Kidney (tissue), 14 donors: ENCODE data around the gene LPIN2. TPM values are rescaled to one million over a fixed set of nuclear protein-coding genes. Genes with fewer than 3 reads are reported as not detected.
"Not testable (repeated sequence)": the region's sequence is repeated elsewhere in the genome, so short reads cannot be mapped to it uniquely, and the experiment has no call there.

Experiments
- DNase-seq, 5 donors: peaks; one replicate each; pipeline ENCODE4 v3.0.0-alpha.2; 2013 to 2020
- FAIRE-seq: peaks from 2 replicates; lab custom pipeline; 2012; peaks lifted over from hg19 to GRCh38; lab: Jason Lieb, UNC
- H3K27ac ChIP-seq, 2 donors: one replicate each; pipeline ENCODE4 v1.7.0; 2013; ENCODE audit warnings: low read depth in 2 of 2, low read length in 2 of 2, inconsistent platforms in 1 of 2
- H3K27me3 ChIP-seq: one replicate; pipeline ENCODE4 v1.7.1; 2013; ENCODE audit warnings: low read length, inconsistent platforms; ENCODE audit not compliant: control insufficient read depth, insufficient read depth
- H3K36me3 ChIP-seq, 3 donors: one replicate each; pipeline versions ENCODE4 v1.7.0 to v1.7.1; 2013; ENCODE audit warnings: low read length in 3 of 3, control low read depth in 1 of 3, inconsistent platforms in 1 of 3; ENCODE audit not compliant: insufficient read depth in 3 of 3, control insufficient read depth in 2 of 3
- H3K4me1 ChIP-seq, 3 donors: one replicate each; pipeline versions ENCODE4 v1.7.0 to v1.7.1; 2013; ENCODE audit warnings: low read length in 3 of 3, inconsistent platforms in 1 of 3, low read depth in 1 of 3; ENCODE audit not compliant: control insufficient read depth in 2 of 3, insufficient read depth in 2 of 3
- H3K4me3 ChIP-seq, 3 donors: one replicate each; pipeline versions ENCODE4 v1.7.0 to v1.8.1; 2013; ENCODE audit warnings: low read length in 3 of 3, control low read depth in 1 of 3, inconsistent platforms in 1 of 3
- H3K9ac ChIP-seq, 3 donors: one replicate each; pipeline versions ENCODE4 v1.7.0 to v1.7.1; 2013; ENCODE audit warnings: low read length in 3 of 3, control low read depth in 1 of 3, inconsistent platforms in 1 of 3
- H3K9me3 ChIP-seq, 3 donors: one replicate each; pipeline versions ENCODE4 v1.7.0 to v1.7.1; 2013; ENCODE audit warnings: low read length in 3 of 3, control low read depth in 1 of 3, inconsistent platforms in 1 of 3; ENCODE audit not compliant: control insufficient read depth in 2 of 3, insufficient read depth in 1 of 3
- intact Hi-C: fragments of 100-400 bp; cut with DNase I; formaldehyde crosslinking; loops from one replicate; pipeline ENCODE4 v1.11.1; 2022
- polyA plus RNA-seq: library from polyadenylated mRNA; stranded (reverse); fragments of 350-450 nt; fragmentation: Illumina TruSeq; extraction: RNeasy Lipid Tissue Mini Kit (QIAGEN cat#74804); gene quantifications from one replicate; pipeline ENCODE4 v1.2.3, GENCODE V29; 2014; ENCODE audit warnings: low read depth, low replicate concordance; ENCODE audit not compliant: insufficient read depth
- total RNA-seq: library from RNA; stranded (reverse); fragmentation: NEBNext Ultra II Directional; extraction: Animal tissue kit (Norgen Biotek cat#: 25700); gene quantifications from one replicate; pipeline ENCODE4 v1.2.1, GENCODE V29; 2021
- TF ChIP-seq, protein P1 (sequence below): IDR thresholded peaks from 3 replicates; pipeline ENCODE4 v1.5.1; 2012; ENCODE audit warnings: mild to moderate bottlenecking, moderate library complexity, borderline replicate concordance; ENCODE audit not compliant: insufficient read depth; ENCODE audit errors: extremely low read depth
- donor health status: control.
- donor health status: control.
- donor health status: control.
- donor health status: control.
- donor health status: control.
- donor health status: DM: yes; HTN: yes; CAD: no.
- donor health status: Normal renal cell carcinoma (clear cell type).

Gene LPIN2
- total and polyA plus RNA-seq, 2 donors from 2014 or later: 14.3 to 52.3 TPM

DNA sequence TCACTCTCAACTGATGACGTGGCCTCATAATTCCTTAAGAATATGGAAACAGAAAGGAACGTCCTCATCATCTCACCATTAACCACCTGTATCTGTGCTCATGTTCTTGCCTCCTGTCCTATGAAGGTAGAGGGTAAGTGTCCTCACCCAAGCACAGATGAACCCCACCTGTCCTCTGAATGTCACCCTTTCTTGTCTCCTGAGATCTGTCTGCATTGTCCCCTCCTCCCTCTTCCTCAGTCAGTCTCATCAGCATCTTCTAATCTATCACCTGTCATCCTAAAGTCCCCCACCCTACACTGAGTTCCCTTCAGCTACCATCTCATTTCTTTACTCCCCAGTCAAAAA, 39.4 kb upstream of the LPIN2 start:
- DNase-seq (no peak), FAIRE-seq (no peak)
- TF ChIP-seq, protein P1, sequence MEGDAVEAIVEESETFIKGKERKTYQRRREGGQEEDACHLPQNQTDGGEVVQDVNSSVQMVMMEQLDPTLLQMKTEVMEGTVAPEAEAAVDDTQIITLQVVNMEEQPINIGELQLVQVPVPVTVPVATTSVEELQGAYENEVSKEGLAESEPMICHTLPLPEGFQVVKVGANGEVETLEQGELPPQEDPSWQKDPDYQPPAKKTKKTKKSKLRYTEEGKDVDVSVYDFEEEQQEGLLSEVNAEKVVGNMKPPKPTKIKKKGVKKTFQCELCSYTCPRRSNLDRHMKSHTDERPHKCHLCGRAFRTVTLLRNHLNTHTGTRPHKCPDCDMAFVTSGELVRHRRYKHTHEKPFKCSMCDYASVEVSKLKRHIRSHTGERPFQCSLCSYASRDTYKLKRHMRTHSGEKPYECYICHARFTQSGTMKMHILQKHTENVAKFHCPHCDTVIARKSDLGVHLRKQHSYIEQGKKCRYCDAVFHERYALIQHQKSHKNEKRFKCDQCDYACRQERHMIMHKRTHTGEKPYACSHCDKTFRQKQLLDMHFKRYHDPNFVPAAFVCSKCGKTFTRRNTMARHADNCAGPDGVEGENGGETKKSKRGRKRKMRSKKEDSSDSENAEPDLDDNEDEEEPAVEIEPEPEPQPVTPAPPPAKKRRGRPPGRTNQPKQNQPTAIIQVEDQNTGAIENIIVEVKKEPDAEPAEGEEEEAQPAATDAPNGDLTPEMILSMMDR: no peak
- Histone ChIP-seq H3K4me3 (no peak overlapping the region), H3K4me1 (no peaks in the 10 kb centered on the region), H3K9me3 (no peaks in the 10 kb centered on the region), H3K27ac (no peak overlapping the region), H3K27me3 (no peaks in the 10 kb centered on the region), H3K9ac (no peak overlapping the region), H3K36me3 (no peaks in the 10 kb centered on the region)
- intact Hi-C loops: no loop called here

DNA sequence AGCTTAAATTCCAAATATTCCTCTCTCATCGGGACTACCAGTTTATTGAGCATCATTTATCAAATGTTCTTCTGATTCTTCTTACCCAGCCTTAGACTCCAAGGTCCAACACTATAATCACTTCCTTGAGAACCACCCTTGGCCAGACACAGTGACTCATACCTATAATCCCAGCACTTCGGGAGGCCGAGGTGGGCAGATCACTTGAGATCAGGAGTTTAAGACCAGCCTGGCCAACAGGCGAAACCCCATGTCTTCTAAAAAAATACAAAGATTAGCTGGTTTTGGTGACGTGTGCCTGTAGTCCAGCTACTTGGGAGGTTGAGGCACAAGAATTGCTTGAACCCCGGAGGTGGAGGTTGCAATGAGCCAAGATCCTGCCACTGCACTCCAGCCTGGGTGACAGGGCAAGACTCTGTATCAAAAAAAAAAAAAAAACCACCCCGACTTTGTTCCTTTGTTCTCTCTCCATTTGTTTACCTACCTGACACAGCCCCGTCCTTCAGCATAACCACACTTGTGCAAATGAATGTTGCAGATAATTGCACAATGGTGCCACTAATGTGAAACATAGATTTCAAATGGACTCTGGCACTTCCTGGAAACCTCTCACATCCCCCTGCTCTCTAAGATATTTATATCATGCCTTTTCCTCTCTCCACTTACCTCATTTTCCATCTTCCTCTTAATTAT, 38.9 kb upstream of the LPIN2 start:
- H3K9me3 ChIP-seq: no peaks in the 10 kb centered on the region
- DNase-seq: no peak
- H3K27ac ChIP-seq: no peak overlapping the region
- H3K4me3 ChIP-seq: no peak overlapping the region
- H3K36me3 ChIP-seq: no peaks in the 10 kb centered on the region
- FAIRE-seq: no peak
- no peaks in the 10 kb centered on the region for H3K4me1 ChIP-seq
- no peak overlapping the region for H3K9ac ChIP-seq
- H3K27me3 ChIP-seq: no peaks in the 10 kb centered on the region
- TF ChIP-seq, protein P1: no peak
- intact Hi-C loops: no loop called here

DNA sequence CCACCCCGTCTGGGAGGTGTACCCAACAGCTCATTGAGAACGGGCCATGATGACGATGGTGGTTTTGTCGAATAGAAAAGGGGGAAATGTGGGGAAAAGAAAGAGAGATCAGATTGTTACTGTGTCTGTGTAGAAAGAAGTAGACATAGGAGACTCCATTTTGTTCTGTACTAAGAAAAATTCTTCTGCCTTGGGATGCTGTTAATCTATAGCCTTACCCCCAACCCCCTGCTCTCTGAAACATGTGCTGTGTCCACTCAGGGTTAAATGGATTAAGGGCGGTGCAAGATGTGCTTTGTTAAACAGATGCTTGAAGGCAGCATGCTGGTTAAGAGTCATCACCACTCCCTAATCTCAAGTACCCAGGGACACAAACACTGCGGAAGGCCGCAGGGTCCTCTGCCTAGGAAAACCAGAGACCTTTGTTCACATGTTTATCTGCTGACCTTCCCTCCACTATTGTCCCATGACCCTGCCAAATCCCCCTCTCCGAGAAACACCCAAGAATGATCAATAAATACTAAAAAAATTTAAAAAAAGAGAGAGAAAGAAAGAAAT, 37.0 kb upstream of the LPIN2 start:
- H3K27me3 ChIP-seq, H3K27ac ChIP-seq, FAIRE-seq, H3K9me3 ChIP-seq, H3K4me3 ChIP-seq, intact Hi-C loops, H3K9ac ChIP-seq, H3K4me1 ChIP-seq, DNase-seq, H3K36me3 ChIP-seq: not testable (repeated sequence)

DNA sequence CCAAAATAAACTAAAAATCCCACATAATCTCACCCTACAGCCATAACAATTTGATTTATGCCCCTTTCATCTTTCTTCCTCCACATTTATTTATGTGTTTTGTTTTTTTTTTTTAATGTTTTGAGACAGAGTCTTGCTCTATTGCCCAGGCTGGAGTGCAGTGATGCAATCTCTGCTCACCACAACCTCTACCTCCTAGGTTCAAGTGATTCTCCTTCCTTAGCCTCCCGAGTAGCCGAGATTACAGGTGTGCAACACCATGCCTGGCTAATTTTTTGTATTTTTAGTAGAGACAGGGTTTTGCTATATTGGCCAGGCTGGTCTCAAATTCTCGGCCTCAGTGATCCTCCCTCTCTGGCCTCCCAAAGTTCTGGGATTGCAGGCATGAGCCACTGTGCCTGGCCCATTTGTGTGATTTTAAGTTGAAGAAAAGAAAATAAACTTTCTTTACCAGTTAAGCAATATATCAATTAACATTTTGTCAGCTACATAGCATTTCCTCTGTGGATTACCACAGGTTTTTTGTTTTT, 35.9 kb upstream of the LPIN2 start:
- Histone ChIP-seq H3K4me3 (no peak overlapping the region), H3K27ac (no peak overlapping the region), H3K9ac (no peak overlapping the region), H3K36me3 (no peaks in the 10 kb centered on the region), H3K27me3 (no peaks in the 10 kb centered on the region), H3K9me3 (no peaks in the 10 kb centered on the region), H3K4me1 (peaks cover 0 to 3% (median 0%) of the 10 kb centered on the region in 3 donors)
- DNase-seq: no peak
- TF ChIP-seq, protein P1: no peak
- no peak for FAIRE-seq
- intact Hi-C loops: no loop called here
